NB4 (cell line): ENCODE data around the gene ARHGEF12.

Source experiments
- DNase-seq: peaks from one replicate; pipeline ENCODE4 v3.0.0; 2010; ENCODE audit warnings: low read depth
- H3K4me3 ChIP-seq: one replicate; pipeline ENCODE4 v1.5.1; 2011; ENCODE audit warnings: mild to moderate bottlenecking, low read depth, low read length, moderate library complexity
- CTCF ChIP-seq: IDR thresholded peaks from one replicate; pipeline ENCODE4 v1.5.1; 2012; ENCODE audit warnings: low read depth, low read length
- MYC ChIP-seq: IDR thresholded peaks from 2 replicates; pipeline ENCODE4 v1.6.1; 2011; ENCODE audit warnings: low read depth, low read length
- POLR2A ChIP-seq: IDR thresholded peaks from 2 replicates; pipeline ENCODE4 v1.6.1; 2011; ENCODE audit warnings: mild to moderate bottlenecking; ENCODE audit not compliant: insufficient read length; ENCODE audit errors: extremely low read depth
- TF ChIP-seq, protein P1 (sequence below): IDR thresholded peaks from 2 replicates; pipeline ENCODE4 v1.6.1; 2011; ENCODE audit warnings: low read depth, low read length

The ARHGEF12 gene

GRCh38 chr11:120521176-120521575 is 185.0 kb downstream of the ARHGEF12 start:
- TF ChIP-seq MYC: no peak
- no peak for TF ChIP-seq POLR2A
- TF ChIP-seq, protein P1, sequence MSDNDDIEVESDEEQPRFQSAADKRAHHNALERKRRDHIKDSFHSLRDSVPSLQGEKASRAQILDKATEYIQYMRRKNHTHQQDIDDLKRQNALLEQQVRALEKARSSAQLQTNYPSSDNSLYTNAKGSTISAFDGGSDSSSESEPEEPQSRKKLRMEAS: no peak
- TF ChIP-seq CTCF: no peak
- H3K4me3 ChIP-seq: no peak overlapping the region
- DNase-seq: no peak

DNA sequence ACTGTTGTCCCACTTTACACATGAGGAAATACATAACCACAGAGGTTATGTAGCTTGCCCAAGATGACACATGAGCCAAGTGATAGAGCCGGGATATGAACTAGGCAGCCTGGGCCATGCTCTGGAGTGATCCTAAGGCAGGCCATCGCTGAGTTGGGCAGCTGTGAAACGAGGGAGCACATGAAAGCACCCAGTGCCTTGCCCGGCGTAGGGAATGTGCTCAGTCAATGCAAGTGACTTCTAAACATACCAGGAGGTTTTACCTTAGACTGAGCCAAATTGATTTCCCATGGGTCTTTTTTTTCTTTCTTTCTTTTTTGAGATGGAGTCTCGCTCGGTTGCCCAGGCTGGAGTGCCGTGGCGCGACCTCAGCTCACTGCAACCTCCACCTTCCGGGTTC is 185.8 kb downstream of the ARHGEF12 start:
- no peak for TF ChIP-seq MYC
- TF ChIP-seq POLR2A: no peak
- TF ChIP-seq, protein P1: no peak
- TF ChIP-seq CTCF: no peak
- H3K4me3 ChIP-seq: no peak overlapping the region
- DNase-seq: no peak

DNA sequence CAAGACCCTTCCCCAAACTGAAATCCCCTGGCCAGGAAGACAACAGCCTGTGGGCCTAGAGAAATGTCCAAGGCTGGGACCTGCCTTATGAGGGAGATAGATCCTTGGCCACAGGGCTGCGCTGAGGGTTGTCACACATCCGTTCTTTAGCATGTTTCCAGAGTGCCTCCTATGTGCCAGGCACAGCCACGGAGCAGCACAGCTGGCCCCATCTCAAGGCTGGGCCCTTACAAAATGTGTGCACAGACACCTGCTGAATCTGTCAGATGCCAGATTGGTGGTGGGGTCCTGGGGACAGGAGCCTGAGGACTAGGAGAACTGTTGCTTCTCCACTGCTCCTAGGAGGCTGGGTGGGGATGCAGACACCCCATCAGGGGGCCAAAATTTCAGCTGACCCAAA is 186.5 kb downstream of the ARHGEF12 start:
- DNase-seq: no peak
- TF ChIP-seq MYC (no peak), POLR2A (no peak), CTCF (no peak)
- TF ChIP-seq, protein P1: no peak
- H3K4me3 ChIP-seq: no peak overlapping the region

- DNase-seq: no peak
- H3K4me3 ChIP-seq: no peak overlapping the region
- TF ChIP-seq, protein P1: no peak
- TF ChIP-seq CTCF (no peak), MYC (no peak), POLR2A (no peak)
Observed at GRCh38 chr11:120523196-120523595, 187.0 kb downstream of the ARHGEF12 start.

DNA sequence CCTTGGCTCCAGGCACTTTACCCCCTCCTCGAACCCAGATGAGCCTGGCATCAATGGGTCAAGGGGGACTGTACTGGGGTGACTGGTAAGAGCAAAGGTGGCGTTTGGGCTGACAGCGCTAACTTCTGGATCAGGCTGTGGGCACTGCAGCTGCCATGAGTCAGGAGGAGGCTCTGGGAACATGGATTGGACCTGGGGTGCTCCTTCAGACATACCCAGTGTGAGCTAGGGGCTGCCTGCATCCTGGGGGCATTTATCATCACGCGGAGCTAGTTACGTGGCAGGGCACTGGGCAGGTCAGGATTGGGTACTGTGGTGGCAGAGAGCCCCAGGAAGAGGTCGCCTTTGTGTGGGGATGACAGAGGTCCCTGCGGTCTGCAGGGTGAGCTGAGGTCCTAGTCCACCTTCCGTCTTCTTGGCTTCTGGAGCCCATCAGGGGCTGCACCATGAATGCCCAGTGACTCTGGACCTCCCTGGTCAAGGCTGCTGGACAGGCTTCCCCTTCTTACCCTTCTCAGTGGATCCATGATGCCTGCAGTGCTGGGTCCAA is 188.4 kb downstream of the ARHGEF12 start:
- TF ChIP-seq, protein P1: no peak
- no peak for TF ChIP-seq CTCF
- TF ChIP-seq POLR2A: no peak
- no peak for TF ChIP-seq MYC
- no peak overlapping the region for H3K4me3 ChIP-seq
- DNase-seq: no peak
